ENCODE results near the gene TNKS1BP1.

DNA sequence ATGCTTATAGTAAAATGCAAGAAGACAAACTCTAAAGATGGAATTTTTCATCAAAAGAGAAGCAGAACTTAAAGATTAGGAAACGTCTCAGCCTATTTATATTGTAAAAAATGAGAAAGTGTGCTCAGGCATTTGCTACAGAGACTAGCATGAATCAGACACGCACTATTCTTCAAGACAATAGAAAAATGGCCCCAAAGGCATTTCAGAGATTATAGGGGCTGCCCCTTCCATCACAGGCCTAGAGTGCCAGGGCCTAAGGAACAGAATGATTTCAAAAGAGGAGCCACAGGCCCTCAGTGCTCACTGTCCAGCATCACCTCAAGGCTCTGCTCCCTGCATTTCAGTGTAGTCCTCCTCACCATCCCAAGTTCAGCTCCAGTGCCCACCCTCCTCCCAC is 27.5 kb downstream of the TNKS1BP1 start:
- TF ChIP-seq NRF1 (IDR thresholded peaks at IDR 0.05; ENCODE audit: low read depth, low read length) (no peak), GABPA (IDR thresholded peaks at IDR 0.05; ENCODE audit: low read depth) (no peak), JUND (IDR thresholded peaks at IDR 0.05) (no peak), EP300 (IDR thresholded peaks at IDR 0.05; ENCODE audit: borderline replicate concordance in 1 of 2, low read depth in 1 of 2, low read length in 1 of 2) (no peak), ELF1 (IDR thresholded peaks at IDR 0.05) (no peak), TEAD4 (IDR thresholded peaks at IDR 0.05; ENCODE audit: borderline replicate concordance, insufficient read depth) (no peak), RFX5 (IDR thresholded peaks at IDR 0.05; ENCODE audit: low read length) (no peak)
- TF ChIP-seq, protein P1, sequence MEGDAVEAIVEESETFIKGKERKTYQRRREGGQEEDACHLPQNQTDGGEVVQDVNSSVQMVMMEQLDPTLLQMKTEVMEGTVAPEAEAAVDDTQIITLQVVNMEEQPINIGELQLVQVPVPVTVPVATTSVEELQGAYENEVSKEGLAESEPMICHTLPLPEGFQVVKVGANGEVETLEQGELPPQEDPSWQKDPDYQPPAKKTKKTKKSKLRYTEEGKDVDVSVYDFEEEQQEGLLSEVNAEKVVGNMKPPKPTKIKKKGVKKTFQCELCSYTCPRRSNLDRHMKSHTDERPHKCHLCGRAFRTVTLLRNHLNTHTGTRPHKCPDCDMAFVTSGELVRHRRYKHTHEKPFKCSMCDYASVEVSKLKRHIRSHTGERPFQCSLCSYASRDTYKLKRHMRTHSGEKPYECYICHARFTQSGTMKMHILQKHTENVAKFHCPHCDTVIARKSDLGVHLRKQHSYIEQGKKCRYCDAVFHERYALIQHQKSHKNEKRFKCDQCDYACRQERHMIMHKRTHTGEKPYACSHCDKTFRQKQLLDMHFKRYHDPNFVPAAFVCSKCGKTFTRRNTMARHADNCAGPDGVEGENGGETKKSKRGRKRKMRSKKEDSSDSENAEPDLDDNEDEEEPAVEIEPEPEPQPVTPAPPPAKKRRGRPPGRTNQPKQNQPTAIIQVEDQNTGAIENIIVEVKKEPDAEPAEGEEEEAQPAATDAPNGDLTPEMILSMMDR (IDR thresholded peaks at IDR 0.05), result no peak
